ENCODE data around the gene C22orf39.

C22orf39 gene

DNA sequence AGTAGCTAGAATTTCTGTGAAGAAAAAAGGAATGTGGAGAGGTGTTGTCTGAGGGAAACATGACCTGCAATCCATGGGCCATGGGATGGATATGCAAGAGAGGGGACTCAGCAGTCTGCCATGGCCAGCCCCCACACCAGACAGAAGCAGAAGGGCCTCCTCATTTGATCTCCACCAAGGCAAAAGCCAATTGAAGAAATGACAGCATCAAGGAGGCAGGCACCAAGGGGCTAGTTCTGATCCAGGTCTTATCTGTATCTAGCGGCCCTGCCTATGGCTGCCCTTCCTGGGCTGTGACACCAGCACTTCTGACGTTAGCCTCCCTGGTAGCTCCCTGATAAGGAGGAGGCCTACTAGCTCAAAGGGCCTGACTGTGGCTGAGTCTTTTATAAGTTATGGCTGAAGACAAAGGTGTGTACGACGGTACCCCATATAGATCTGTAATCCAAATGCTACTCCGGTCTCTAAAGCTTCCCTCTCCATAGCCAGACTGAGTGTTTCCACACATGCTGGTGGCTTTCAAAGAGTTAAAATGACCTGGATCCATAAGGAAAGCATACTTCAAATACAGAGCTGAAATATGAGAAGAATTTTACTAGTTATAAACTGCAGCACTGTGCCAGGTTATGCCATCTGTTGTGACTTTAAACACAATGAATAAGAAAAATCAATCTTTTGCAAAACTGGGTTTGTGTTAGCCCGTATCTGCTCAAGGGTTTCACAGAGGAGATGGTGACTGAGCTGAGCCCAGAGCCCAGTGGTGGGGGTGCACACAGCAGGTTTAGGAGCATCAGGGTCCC is 50.4 kb downstream of the C22orf39 start:
- no peak for DNase-seq

DNA sequence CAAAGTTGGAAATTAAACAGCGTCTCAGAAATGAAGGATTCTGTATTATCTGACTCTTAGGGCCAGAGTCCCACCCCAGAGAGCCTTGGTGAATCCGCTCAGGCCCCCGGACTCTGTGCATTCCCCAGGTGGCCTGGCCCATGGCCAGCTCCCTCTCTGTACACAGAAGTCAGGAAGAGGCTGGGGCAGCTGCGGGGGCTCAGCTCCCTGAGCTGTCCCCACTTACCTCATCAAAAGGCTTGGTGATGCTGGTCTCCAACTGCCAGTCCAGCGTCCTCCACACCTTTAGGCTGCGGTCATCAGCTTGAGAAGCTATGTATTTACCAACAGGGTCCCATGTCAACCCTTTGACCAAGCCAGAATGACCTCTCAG is 51.0 kb downstream of the C22orf39 start:
- no peak for DNase-seq

DNA sequence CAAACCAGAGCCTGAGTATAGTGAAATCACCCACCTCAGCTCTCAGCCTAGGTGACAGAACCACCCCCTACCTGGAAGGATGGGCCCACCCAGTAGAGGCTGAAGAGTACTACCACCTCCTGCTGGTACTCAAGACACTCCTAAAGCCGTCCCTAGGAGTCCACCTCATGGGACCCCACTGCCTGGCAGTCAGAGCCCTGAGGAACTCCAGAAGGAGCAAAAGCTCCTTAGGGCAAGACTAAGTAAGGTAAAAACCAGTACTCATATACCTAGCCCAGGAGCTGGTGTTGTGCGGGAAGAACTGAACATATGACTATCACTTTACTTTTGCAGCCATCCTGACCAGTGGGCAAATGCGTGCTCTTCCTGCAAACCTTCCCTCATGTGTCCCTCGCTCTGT is 52.2 kb downstream of the C22orf39 start:
- DNase-seq = no peak

DNA sequence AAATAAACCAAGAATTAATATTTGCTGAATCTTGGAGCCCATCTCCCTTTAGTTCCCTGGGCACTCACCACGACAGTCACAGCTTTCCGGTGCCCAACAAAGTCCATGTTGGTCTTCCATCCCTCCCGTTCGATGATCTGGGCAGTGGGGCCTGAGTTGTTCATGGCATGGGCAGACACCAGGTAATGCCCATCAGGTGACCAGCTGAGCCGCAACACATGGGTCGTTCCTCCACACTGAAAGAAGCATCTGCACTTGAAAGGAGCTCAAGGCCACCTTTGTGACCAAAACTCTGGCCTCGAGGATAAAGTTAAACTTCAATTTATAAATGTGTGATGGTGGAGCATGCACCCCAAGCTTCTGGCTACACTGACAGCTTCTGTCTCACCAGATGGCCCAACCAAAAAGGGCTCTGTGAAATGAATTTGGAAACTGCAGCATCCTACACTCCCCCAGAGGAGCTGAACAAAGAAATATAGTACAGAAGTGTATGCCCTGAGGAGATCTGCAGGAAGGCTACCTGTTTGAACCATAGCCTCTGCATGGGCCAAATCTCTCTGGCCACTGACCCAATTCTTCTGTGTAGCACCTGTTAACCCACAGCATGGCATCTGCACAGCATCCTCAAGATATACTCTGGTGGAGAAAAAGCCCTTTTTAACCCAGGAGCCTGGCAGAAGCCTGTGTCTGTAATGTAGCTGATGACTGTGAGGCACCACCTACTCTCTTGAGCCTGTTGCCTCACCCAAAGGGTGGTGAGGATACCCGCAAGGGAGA is 53.0 kb downstream of the C22orf39 start:
- no peak for DNase-seq

DNA sequence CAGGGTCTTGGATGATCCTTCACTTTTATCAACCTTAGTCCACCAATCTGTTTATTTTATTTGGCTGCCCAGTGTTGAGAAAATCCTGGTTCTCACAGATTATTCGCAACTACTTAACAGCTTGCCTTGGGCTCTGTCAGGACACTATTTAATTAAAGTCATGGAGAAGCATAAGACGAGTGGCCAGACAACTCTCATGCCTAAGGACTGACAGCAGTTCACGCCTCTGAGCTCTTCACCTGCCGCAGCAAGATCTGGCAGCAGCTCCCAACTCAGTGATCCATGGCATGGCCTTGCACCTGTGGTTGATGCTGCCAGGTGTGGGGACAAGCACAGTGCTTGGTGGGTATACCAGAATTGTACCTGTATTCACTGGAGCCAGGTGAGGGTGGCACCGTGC is 53.8 kb downstream of the C22orf39 start:
- no peak for DNase-seq
